Esophagus squamous epithelium (tissue), 5 donors: ENCODE results near the gene IGFL2. TPM values are rescaled to one million over a fixed set of nuclear protein-coding genes. Genes with fewer than 3 reads are reported as not detected.

Source experiments
- DNase-seq: peaks from one replicate; lab custom pipeline; 2025; lab: John Stamatoyannopoulos, UW
- H3K27ac ChIP-seq, 4 donors: fragments of 200-600 bp; sonication (generic); one replicate each; pipeline ENCODE4 v1.5.1; 2016 to 2019; ENCODE audit warnings: mild to moderate bottlenecking in 1 of 4
- H3K27me3 ChIP-seq, 4 donors: fragments of 200-600 bp; sonication (generic); 1 replicate in 3 of 4; 2 replicates in 1 of 4; pipeline versions ENCODE4 v1.5.1 to v1.6.0; 2017 to 2021; ENCODE audit warnings: antibody characterized with exemption in 1 of 4
- H3K36me3 ChIP-seq, 3 donors: fragments of 200-600 bp; sonication (generic); one replicate each; pipeline ENCODE4 v1.5.1; 2016 to 2019
- H3K4me1 ChIP-seq, 3 donors: fragments of 200-600 bp; sonication (generic); one replicate each; pipeline ENCODE4 v1.5.1; 2017 to 2019
- H3K4me3 ChIP-seq, 4 donors: fragments of 200-600 bp; sonication (generic); 1 replicate in 3 of 4; 2 replicates in 1 of 4; pipeline ENCODE4 v1.5.1; 2016 to 2019; ENCODE audit warnings: mild to moderate bottlenecking in 2 of 4, moderate library complexity in 1 of 4
- H3K9me3 ChIP-seq, 3 donors: fragments of 200-600 bp; sonication (generic); one replicate each; pipeline ENCODE4 v1.5.1; 2016 to 2019
- CTCF ChIP-seq, 6 experiments: fragments of 450-650 bp in 4 of 6; fragments of 200-600 bp in 2 of 6; sonication (generic) in 2 of 6; IDR thresholded peaks; one replicate each; pipeline ENCODE4 v1.5.1; 2016 to 2019; ENCODE audit warnings: antibody characterized with exemption in 6 of 6, mild to moderate bottlenecking in 4 of 6, moderate library complexity in 4 of 6
- POLR2A ChIP-seq, 4 donors: fragments of 450-650 bp; IDR thresholded peaks; one replicate each; pipeline ENCODE4 v1.6.1; 2017; ENCODE audit warnings: antibody characterized with exemption in 4 of 4, mild to moderate bottlenecking in 4 of 4, moderate library complexity in 3 of 4
- WGBS, 2 donors: methylation state at CpG; one replicate each; pipeline ENCODE4 v1.1.5; 2018; 5-methylcytosine and 5-hydroxymethylcytosine counted together
- intact Hi-C: fragments of 100-400 bp; cut with DNase I; formaldehyde crosslinking; loops from one replicate; pipeline ENCODE4 v1.15.0; 2022
- total RNA-seq, 4 donors: library from RNA; depleted of rRNA; stranded (reverse); fragments of >200 nt; gene quantifications; one replicate each; pipeline ENCODE4 v1.1.0, GENCODE V29; 2016
- donor health status: DM: yes; HTN: yes; CAD: no.

The IGFL2 gene
- total RNA-seq, 4 donors from 2014 or later, result not detected

- 63 to 67% methylated on average over 2 to 3 of the region's 3 CpGs for WGBS, 2 donors
- no peaks in the 10 kb centered on the region for H3K4me1 ChIP-seq
- DNase-seq, result no peak
- no peak overlapping the region for H3K4me3 ChIP-seq
- H3K36me3 ChIP-seq, result no peaks in the 10 kb centered on the region
- TF ChIP-seq POLR2A (IDR thresholded peaks at IDR 0.05) (no peak), CTCF (IDR thresholded peaks at IDR 0.05) (no peak)
- H3K27ac ChIP-seq, result no peak overlapping the region
- H3K27me3 ChIP-seq, result peaks cover 0 to 16% (median 0%) of the 10 kb centered on the region in 4 donors
- peaks cover 0 to 14% (median 0%) of the 10 kb centered on the region in 3 donors for H3K9me3 ChIP-seq
- intact Hi-C loops, result no loop called here
Observed at GRCh38 chr19:46162731-46163130, 14.7 kb downstream of the IGFL2 start.

DNA sequence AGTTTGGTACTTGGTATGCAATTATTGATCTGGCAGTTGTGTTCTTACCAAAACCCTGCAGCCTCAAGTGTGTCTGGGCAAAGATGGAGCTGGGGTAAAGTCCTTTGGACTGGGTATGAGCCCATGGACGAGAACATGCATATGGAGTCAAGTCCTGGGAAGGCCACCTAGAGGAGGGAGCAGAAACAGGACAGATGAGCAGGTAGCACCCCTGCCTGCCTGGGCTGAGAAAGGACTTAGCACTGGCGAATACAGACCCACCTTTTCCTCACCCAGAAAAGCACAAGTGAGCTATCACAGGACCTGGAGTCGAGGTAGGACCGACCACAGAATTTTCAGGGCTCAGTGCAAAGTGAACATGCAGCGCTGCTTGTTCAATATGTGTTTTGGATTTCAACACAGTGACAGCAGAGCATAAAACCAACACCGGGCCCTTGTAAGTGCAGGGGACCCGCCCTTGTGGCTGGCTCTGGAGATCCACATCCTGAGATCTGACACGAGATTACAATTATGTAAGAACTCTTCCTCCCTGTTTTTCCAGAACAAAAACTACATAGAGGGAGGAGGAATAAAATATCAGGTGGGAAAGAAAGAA lies 25.9 kb downstream of the IGFL2 start:
- H3K9me3 ChIP-seq, result peaks cover 0 to 7% (median 0%) of the 10 kb centered on the region in 3 donors
- H3K4me3 ChIP-seq, result no peak overlapping the region
- H3K27me3 ChIP-seq, result peaks cover 0 to 26% (median 0%) of the 10 kb centered on the region in 4 donors
- H3K27ac ChIP-seq, result no peak overlapping the region
- WGBS, 2 donors, result 53 to 70% methylated on average over 7 of the region's 8 CpGs
- no peaks in the 10 kb centered on the region for H3K4me1 ChIP-seq
- DNase-seq, result no peak
- TF ChIP-seq POLR2A (IDR thresholded peaks at IDR 0.05), result no peak
- no peak for TF ChIP-seq CTCF (IDR thresholded peaks at IDR 0.05)
- intact Hi-C loops, result no loop called here
- H3K36me3 ChIP-seq, result no peaks in the 10 kb centered on the region

- TF ChIP-seq CTCF (IDR thresholded peaks at IDR 0.05) (no peak), POLR2A (IDR thresholded peaks at IDR 0.05) (no peak)
- DNase-seq, result no peak
- 60 to 88% methylated on average over 2 to 3 of the region's 7 CpGs for whole genome bisulfite sequencing, 2 donors
- H3K27ac ChIP-seq, result no peak overlapping the region
- intact Hi-C loops, result no loop called here
- no peaks in the 10 kb centered on the region for H3K36me3 ChIP-seq
- peaks cover 0 to 17% (median 0%) of the 10 kb centered on the region in 4 donors for H3K27me3 ChIP-seq
- H3K4me1 ChIP-seq, result peaks cover 0 to 2% (median 0%) of the 10 kb centered on the region in 3 donors
- peaks cover 0 to 1% (median 0%) of the 10 kb centered on the region in 3 donors for H3K9me3 ChIP-seq
- H3K4me3 ChIP-seq, result no peak overlapping the region
Observed at GRCh38 chr19:46176116-46176860, 28.2 kb downstream of the IGFL2 start.

- Histone ChIP-seq H3K4me3 (no peak overlapping the region), H3K9me3 (no peaks in the 10 kb centered on the region), H3K27ac (no peak overlapping the region), H3K36me3 (no peaks in the 10 kb centered on the region), H3K27me3 (peaks cover 0 to 12% (median 0%) of the 10 kb centered on the region in 4 donors), H3K4me1 (peaks cover 0 to 5% (median 0%) of the 10 kb centered on the region in 3 donors)
- TF ChIP-seq CTCF (IDR thresholded peaks at IDR 0.05) (no peak), POLR2A (IDR thresholded peaks at IDR 0.05) (no peak)
- no peak for DNase-seq
- intact Hi-C loops, result no loop called here
- 62 to 64% methylated on average over 5 to 9 of the region's 9 CpGs for WGBS, 2 donors
Observed at GRCh38 chr19:46179076-46179759, 31.2 kb downstream of the IGFL2 start.
